GM13976 (cell line): ENCODE data around the gene ST8SIA5.

Experiments used
- DNase-seq: peaks from one replicate; pipeline ENCODE4 v3.0.0; 2012; ENCODE audit warnings: low spot score
- in situ Hi-C: fragments of 300-500 bp; cut with MboI; formaldehyde crosslinking; loops from one replicate; pipeline ENCODE4 v1.12.0; 2022; ENCODE audit warnings: low sequenced_read_pairs, mixed read lengths, inconsistent platforms; ENCODE audit not compliant: unreplicated experiment
- TF ChIP-seq, protein P1 (sequence below): IDR thresholded peaks from 2 replicates; pipeline ENCODE4 v1.5.1; 2012; ENCODE audit warnings: borderline replicate concordance, mild to moderate bottlenecking; ENCODE audit not compliant: insufficient read depth; ENCODE audit errors: extremely low read depth, missing control alignments, control extremely low read depth

Gene ST8SIA5

DNA sequence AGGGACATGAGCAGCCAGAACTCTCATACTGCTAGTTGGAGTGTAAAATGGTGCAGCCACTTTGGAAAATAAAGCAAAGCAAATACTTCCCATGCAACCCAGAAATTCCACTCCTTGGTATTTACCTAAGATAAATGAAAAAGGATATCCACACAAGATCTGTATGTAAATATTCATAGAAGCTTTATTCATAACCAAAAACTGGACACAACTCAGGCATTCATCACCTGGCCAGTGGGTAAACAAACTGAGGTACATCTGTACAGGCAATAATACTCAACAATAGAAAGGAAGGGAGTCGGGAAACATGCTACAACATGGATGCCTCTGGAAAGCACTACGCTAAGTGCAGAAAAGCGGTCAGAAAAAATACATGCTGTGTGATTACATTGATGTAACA lies 97.4 kb downstream of the ST8SIA5 start:
- in situ Hi-C loops = loop anchor here (10.0 kb wide), 1 partner anchor 385 kb away; no protein-coding TSS in a partner anchor
- no peak for DNase-seq
- TF ChIP-seq, protein P1, sequence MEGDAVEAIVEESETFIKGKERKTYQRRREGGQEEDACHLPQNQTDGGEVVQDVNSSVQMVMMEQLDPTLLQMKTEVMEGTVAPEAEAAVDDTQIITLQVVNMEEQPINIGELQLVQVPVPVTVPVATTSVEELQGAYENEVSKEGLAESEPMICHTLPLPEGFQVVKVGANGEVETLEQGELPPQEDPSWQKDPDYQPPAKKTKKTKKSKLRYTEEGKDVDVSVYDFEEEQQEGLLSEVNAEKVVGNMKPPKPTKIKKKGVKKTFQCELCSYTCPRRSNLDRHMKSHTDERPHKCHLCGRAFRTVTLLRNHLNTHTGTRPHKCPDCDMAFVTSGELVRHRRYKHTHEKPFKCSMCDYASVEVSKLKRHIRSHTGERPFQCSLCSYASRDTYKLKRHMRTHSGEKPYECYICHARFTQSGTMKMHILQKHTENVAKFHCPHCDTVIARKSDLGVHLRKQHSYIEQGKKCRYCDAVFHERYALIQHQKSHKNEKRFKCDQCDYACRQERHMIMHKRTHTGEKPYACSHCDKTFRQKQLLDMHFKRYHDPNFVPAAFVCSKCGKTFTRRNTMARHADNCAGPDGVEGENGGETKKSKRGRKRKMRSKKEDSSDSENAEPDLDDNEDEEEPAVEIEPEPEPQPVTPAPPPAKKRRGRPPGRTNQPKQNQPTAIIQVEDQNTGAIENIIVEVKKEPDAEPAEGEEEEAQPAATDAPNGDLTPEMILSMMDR = no peak

DNA sequence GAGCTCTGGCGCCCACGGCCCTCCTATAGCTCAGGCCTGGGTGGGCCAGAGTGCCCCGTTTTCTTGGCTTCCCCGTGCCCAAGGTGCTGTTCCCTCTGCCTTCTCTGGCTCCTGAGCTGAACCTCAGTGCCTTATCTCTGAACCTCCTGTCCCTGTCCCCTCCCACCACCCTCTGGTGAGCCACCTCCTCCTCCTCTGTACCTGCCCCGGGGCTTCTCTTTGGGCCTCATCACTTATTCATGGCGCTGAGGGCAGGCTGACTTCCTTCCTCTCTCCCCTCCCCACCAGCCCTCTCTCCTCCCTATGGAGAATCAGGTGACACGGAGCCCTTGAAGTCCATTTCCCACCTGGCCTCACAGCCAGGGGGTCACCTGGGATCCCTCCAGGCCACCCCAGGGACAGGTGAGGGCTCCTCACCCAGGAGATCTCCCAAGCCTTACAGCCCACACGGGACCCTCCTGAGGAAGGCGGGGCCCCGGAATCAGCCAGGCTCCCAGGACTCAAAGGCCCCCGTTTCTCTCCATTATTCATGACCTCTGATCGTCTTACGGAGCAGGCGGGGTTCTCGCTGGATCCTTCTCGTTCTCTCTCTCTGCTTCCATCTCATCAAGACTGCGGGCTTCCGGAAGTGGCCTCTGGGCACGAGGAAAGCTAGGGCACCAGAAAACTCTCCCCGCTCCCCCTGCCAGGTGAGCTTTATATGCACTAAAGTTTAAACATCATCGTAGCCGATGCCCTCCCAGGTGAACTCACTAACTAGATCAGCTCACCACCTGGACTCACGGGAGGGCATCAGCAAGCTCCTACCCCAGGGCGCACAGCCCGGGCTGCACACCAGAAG lies 99.5 kb downstream of the ST8SIA5 start, which contains the start of gene LOXHD1:
TSS of gene LOXHD1 (minus strand) at position 106 of the 841 bp plus-strand sequence. CDS start 187 bp downstream, outside the sequence.
- TF ChIP-seq, protein P1 = no peak
- in situ Hi-C loops = loop anchor here (10.0 kb wide), 1 partner anchor 383 kb away; no protein-coding TSS in a partner anchor
- no peak for DNase-seq

DNA sequence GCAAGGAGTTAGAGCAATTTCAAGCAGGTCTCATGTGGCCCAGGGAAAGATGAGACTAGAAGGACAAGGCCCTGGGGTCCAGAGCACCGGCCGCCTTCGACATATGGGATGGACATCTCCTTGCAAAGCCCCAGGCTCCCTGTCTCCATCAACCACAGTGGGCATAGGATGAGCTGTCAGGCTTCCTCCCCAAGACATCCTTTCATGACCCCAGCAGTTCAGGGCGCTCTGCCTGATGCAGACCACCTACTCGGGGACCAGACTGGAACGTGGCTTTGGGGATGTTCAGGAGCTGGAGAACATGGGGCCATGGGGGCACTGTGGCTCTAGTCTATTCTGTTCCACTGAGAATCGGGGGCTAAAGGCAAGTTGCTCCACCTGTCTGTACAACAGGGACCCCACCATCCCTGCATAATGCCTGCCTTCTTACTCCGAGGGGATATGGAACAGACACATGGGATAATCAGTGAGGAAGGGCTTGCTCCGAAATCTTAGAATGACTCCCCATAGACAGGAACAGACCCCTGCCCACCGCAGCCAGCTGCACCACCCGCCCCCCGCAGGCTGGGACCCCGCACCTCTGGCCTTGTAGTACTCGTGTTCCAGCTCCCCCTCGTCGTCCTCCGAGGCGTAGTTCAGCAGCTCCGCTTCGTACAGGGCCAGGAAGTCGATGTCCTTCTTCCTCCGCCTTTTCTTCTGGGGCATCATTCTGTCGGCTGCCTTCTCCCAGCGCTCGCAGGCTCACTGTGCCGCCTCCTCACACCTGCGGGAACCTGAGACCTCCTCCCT lies 100.3 kb downstream of the ST8SIA5 start:
- TF ChIP-seq, protein P1 = no peak
- DNase-seq = no peak
- in situ Hi-C loops = loop anchor here (10.0 kb wide), 1 partner anchor 382 kb away; no protein-coding TSS in a partner anchor

- in situ Hi-C loops = loop anchor here (10.0 kb wide), 1 partner anchor 378 kb away; no protein-coding TSS in a partner anchor
- DNase-seq = no peak
- TF ChIP-seq, protein P1 = no peak
Observed at GRCh38 chr18:46652372-46652771, 104.5 kb downstream of the ST8SIA5 start.

DNA sequence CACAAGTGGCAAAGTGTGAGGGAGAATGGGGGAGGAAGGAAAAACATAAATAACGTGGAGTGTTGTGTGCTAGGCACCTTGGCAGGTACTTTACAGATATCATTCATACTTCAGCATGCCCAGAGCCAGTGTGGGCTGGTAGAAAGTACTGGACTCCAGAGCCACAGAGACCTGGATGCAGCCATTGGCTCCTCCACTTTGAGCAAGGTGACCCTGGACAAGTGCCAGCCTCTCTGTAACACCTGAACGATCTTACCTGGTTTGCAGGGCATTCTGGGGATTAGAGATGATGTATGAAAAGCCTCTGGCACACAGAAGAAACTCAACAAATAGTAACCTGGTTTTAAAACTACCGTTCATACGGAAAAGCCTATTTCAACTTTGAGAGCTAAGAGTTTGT lies 106.2 kb downstream of the ST8SIA5 start:
- no peak for DNase-seq
- TF ChIP-seq, protein P1 = no peak
- in situ Hi-C loops = loop anchor here (10.0 kb wide), 1 partner anchor 376 kb away; no protein-coding TSS in a partner anchor
